ENCODE data around the gene SCN1A. TPM values are rescaled to one million over a fixed set of nuclear protein-coding genes. Genes with fewer than 3 reads are reported as not detected.

Gene SCN1A
- total and polyA plus RNA-seq, 2 of the 4 experiments (the other 2 are of a cell fraction), result under 0.01 TPM; not detected in 1

GRCh38 chr2:166081852-166082251, 46.0 kb downstream of the SCN1A start:
- H2BK5ac ChIP-seq (ENCODE audit: low read depth, low read length, poor library complexity, severe bottlenecking), result no peak overlapping the region
- POLR2A ChIA-PET (ENCODE audit: unreplicated experiment), result no interaction called here
- H3K4me3 ChIP-seq (ENCODE audit: insufficient read depth, low read depth, low read length), result no peak overlapping the region
- H3K27me3 ChIP-seq (ENCODE audit: control insufficient read depth, insufficient read depth, low read length), result no peaks in the 10 kb centered on the region
- CTCF ChIA-PET, result interaction anchor here (1.0 to 1.6 kb wide), 2 partner anchors 11 to 25 kb away, joined by 4 to 5 read pairs; no protein-coding TSS in a partner anchor
- H3K56ac ChIP-seq (ENCODE audit: extremely low read depth, insufficient read depth, low read length), result no peak overlapping the region
- H2AFZ ChIP-seq (replicated peaks; ENCODE audit: low read length, poor library complexity), result no peak overlapping the region
- H2AK5ac ChIP-seq (ENCODE audit: low read depth, low read length), result no peak overlapping the region
- no peak overlapping the region for H4K8ac ChIP-seq (ENCODE audit: low read depth in 2 of 2, low read length in 2 of 2)
- H3K4me1 ChIP-seq (ENCODE audit: control insufficient read depth, insufficient read depth, low read length), result peaks cover 2% of the 10 kb centered on the region; the same call in 1 of the 2 replicates
- intact Hi-C loops (cut with micrococcal nuclease) (no loop called here), in situ Hi-C loops (cut with MboI; ENCODE audit: low sequenced_read_pairs) (no loop called here), dilution Hi-C loops (cut with HindIII; ENCODE audit: low sequenced_read_pairs, unreplicated experiment) (no loop called here)
- no peaks in the 10 kb centered on the region for H3K9me3 ChIP-seq (ENCODE audit: control insufficient read depth, insufficient read depth, low read length)
- ATAC-seq (ENCODE audit: low read depth) (no peak), DNase-seq (no peak)
- H4K20me1 ChIP-seq (ENCODE audit: insufficient read depth, low read length), result no peaks in the 10 kb centered on the region
- no peak overlapping the region for H3K4ac ChIP-seq (ENCODE audit: low read depth, low read length)
- no peaks in the 10 kb centered on the region for H3K36me3 ChIP-seq (ENCODE audit: control insufficient read depth, insufficient read depth, low read length)
- H3K27ac ChIP-seq (ENCODE audit: insufficient read depth, low read length), result no peak overlapping the region
- no TSS peak for BruUV-seq (replicated peaks)
- H3K18ac ChIP-seq (ENCODE audit: low read depth, low read length), result no peak overlapping the region
- no peak overlapping the region for H2BK20ac ChIP-seq (ENCODE audit: low read depth, low read length)
- H3K4me2 ChIP-seq (ENCODE audit: low read depth, low read length), result no peak overlapping the region
- no peak overlapping the region for H4K91ac ChIP-seq (ENCODE audit: insufficient read depth, low read depth, low read length)
- no peak overlapping the region for H2BK15ac ChIP-seq (ENCODE audit: low read depth, low read length)
- no peak overlapping the region for H3K23ac ChIP-seq (ENCODE audit: low read depth, low read length)
- no peak overlapping the region for H4K5ac ChIP-seq (ENCODE audit: low read depth, low read length)
- no peaks in the 10 kb centered on the region for H3K79me1 ChIP-seq (ENCODE audit: low read depth in 1 of 2, low read length in 2 of 2)
- H3K14ac ChIP-seq (replicated peaks; ENCODE audit: low read depth, low read length), result no peak overlapping the region
- H2AK9ac ChIP-seq (replicated peaks; ENCODE audit: low read depth, low read length, poor library complexity), result no peak overlapping the region
- H3K9ac ChIP-seq (ENCODE audit: low read depth, low read length), result no peak overlapping the region
- H3K9me1 ChIP-seq (ENCODE audit: insufficient read depth, low read length), result no peaks in the 10 kb centered on the region
- TF ChIP-seq RAD21 (IDR thresholded peaks at IDR 0.05; ENCODE audit: low read length) (no peak), SMC3 (IDR thresholded peaks at IDR 0.05; ENCODE audit: low read depth, low read length) (no peak), MXI1 (IDR thresholded peaks at IDR 0.05; ENCODE audit: borderline replicate concordance, low read depth, low read length) (no peak), NFE2L2 (IDR thresholded peaks at IDR 0.05; ENCODE audit: low read depth, low read length) (no peak), RCOR1 (IDR thresholded peaks at IDR 0.05; ENCODE audit: insufficient replicate concordance, low read length) (no peak), ELK1 (IDR thresholded peaks at IDR 0.05; ENCODE audit: borderline replicate concordance, low read depth, low read length) (no peak), POLR2A (IDR thresholded peaks at IDR 0.05; ENCODE audit: low read depth, low read length) (no peak), RFX5 (IDR thresholded peaks at IDR 0.05; ENCODE audit: low read depth, low read length) (no peak), USF2 (IDR thresholded peaks at IDR 0.05; ENCODE audit: low read depth, low read length) (no peak), MAFK (IDR thresholded peaks at IDR 0.05; ENCODE audit: low read depth, low read length) (no peak), MAZ (IDR thresholded peaks at IDR 0.05; ENCODE audit: borderline replicate concordance, low read depth, low read length) (no peak)
- no peak overlapping the region for H2BK120ac ChIP-seq (ENCODE audit: low read depth, low read length)
